Skeletal muscle cell (primary cell): ENCODE results near the gene TMEM248.
"Not testable (repeated sequence)": the region's sequence is repeated elsewhere in the genome, so short reads cannot be mapped to it uniquely, and the experiment has no call there.

Experiments used
- DNase-seq: peaks from one replicate; pipeline ENCODE4 v3.0.0-alpha.2; 2010; ENCODE audit warnings: low read depth
- H3K4me3 ChIP-seq: 2 replicates; pipeline ENCODE4 v1.5.1; 2011; ENCODE audit warnings: low read depth, mild to moderate bottlenecking, control low read depth, low read length, moderate library complexity

TMEM248 gene

GRCh38 chr7:66905689-66906088 is 15.3 kb upstream of the TMEM248 start:
- no peak overlapping the region for H3K4me3 ChIP-seq
- DNase-seq: no peak

DNA sequence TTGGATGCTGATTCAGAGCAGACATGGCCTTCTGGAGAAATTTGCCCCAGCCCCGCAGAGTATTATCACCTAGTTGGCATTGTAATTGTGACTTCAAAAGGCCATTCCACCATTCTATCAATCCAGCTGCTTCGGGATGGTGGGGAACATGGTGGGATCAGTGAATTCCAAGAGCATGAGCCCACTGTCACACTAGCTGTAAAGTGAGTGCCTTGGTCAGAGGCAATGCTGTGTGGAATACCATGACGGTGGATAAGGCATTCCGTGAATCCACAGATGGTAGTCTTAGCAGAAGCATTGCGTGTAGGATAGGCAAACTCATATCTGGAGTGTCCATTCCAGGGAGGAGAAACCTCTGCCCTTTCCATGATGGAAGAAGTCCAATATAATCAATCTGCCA is 13.3 kb upstream of the TMEM248 start:
- H3K4me3 ChIP-seq: no peak overlapping the region
- no peak for DNase-seq

DNA sequence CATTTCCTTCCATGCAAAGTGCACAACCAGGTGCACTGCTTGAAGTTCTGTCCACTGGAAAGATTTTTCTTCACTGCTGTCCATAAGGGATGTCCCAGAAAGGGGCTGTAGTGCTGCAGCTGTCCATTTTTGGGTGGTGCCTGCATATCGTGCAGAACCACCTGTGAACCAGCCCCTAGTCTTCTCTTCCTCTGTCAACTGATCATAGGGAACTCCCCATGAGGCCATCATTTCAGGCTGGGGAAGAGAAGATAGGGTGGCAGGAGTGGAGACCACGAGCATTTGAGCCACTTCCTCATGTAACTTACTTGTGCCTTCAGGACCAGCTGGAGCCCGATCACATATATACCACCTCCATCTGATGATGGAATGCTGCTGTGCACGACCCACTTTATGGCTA is 12.4 kb upstream of the TMEM248 start:
- H3K4me3 ChIP-seq, DNase-seq: not testable (repeated sequence)

- H3K4me3 ChIP-seq: no peak overlapping the region
- no peak for DNase-seq
Measured at GRCh38 chr7:66910789-66911188, 10.2 kb upstream of the TMEM248 start.

GRCh38 chr7:66911191-66911590 is 9.8 kb upstream of the TMEM248 start:
- not testable (repeated sequence) for H3K4me3 ChIP-seq, DNase-seq

DNA sequence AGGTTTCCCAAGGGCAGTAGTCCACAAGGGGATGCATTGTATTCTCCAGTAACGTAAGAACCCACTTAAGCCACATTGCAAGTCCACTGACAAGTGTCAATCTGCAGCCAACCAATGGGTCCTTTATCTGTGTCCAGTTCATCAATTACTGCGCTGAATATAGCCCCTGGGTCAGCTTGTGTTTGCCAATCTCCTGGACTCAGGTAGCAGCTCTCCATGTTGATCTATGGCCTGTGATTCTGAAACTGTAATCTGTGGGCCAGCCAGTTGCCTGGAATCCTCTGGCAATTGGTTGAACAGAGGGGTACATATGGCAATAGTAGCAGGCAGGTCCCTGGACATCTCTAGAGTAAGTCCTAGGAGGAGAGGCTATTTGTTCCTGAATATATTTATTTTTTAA is 8.8 kb upstream of the TMEM248 start:
- no peak overlapping the region for H3K4me3 ChIP-seq
- DNase-seq: no peak

- no peak for DNase-seq
- H3K4me3 ChIP-seq: no peak overlapping the region
Measured at GRCh38 chr7:66913118-66914037, 7.6 kb upstream of the TMEM248 start.

DNA sequence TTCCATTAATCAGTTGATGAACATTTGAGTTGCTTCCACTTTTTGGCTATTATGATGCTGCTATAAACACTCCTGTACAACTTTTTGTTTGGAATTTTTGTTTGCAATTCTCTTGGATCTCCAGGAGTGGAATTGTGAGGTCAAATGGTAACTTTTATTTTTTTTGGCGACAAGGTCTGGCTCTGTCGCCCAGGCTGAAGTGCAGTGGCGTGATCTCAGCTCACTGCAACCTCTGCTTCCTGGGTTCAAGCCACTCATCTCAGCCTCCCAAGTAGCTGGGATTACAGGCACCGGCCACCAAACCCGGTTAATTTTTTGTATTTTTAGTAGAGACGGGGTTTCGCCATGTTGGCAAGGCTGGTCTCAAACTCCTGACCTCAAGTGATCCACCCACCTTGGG is 3.1 kb upstream of the TMEM248 start:
- not testable (repeated sequence) for H3K4me3 ChIP-seq, DNase-seq

DNA sequence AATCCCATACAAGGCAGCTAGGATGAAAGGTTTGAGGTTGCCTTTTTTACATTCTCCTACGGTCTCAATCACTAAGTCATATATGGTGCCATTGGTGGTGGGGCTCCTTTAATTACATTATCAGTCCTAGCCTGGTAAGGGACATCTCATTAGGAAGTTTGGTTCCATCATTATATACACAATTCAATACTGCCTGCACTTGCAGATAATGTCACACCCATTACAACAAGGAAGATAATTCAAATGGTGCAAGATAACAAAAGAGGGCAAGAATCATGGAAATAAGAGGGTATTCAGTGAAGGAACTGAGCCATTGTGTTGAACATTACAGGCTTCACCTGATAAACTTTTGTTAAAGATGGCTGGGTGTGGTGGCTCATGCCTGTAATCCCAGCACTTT is 1.7 kb upstream of the TMEM248 start:
- DNase-seq: no peak
- H3K4me3 ChIP-seq: no peak overlapping the region

DNA sequence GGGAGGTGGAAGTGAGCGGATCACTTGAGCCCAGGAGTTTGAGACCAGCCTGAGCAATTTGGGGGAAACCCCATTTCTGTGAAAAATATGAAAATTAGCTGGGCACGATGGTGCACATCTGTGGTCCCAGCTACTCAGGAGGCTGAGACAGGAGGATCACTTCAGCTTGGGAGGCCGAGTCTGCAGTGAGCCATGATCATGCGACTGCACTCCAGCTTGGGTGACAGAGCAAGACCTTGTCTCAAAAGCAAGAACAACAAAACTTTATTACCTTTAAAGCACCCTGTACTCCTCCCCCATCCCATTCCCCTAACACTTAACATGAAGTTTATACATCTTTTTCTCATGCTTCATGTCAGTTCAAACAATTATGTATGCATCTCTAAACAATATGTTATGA is 1.3 kb upstream of the TMEM248 start:
- DNase-seq: no peak
- no peak overlapping the region for H3K4me3 ChIP-seq

DNA sequence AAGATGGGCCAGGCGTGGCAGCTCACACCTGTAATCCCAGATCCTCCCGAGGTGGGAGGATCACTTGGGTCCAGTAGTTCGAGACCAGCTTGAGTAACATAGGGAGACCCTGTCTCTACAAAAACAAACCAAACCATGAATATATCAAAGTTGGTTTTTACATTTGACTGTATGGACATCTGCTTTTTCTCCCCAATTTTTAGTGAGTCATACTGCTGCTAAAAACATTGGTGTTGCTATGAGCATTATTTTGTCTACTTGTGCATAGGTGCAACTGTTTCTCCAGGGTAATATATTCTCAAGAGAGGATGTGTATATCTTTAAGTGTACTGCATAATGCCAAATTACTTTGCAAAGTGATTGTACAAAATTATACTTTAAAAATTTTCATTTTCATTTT is 769 bp upstream of the TMEM248 start:
- no peak for DNase-seq
- H3K4me3 ChIP-seq: peak overlapping the region; percentile 92

DNA sequence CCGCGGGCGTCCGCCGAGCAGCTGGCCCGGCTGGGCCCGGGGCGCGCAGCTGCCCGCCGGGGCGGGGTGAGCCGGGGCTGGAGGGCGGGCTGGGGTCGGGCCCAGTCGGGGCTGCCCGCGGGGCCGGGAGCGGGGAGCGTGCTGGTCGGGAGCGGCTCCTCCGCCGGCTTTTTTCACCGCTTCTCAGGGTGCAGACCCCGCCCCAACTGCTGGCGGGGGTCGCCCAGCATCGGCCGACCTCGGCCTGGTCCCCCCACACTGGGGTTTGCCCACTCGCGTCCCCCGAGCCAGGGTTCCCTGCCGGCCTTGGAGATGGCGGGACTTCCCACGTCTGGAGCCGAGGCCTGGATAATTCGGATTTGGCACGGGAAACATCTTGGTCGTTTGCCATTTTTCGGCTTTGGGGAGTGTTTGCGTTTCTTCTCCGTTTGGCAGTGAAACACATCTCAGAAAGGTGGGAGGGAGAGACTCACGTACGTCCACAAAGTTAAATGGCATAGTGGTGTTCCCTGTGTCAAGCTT is 432 bp downstream of the TMEM248 start:
- peak; percentile 12 for DNase-seq
- H3K4me3 ChIP-seq: peak overlapping the region; percentile 92

GRCh38 chr7:66921918-66922486 is 977 bp downstream of the TMEM248 start:
- peak overlapping the region; percentile 92 for H3K4me3 ChIP-seq
- DNase-seq: peak; percentile 1

DNA sequence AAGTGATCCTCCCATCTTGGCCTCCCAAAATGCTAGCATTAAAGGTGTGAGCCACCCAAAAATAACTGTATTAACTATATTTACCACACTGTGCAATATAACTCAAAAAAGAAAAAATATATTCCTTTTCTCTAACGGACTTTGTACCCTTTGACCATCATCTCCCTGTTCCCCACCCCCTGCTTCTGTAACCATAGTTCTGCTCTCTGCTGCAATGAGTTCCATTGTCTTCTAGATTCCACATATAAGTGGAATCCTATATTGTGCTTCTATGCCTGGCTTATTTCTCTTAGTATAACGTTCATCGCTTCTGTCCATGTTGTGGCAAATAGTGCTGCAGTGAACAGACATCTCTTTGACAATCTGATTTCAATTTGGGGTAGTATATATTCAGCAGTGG is 4.2 kb downstream of the TMEM248 start:
- H3K4me3 ChIP-seq: no peak overlapping the region
- DNase-seq: no peak

DNA sequence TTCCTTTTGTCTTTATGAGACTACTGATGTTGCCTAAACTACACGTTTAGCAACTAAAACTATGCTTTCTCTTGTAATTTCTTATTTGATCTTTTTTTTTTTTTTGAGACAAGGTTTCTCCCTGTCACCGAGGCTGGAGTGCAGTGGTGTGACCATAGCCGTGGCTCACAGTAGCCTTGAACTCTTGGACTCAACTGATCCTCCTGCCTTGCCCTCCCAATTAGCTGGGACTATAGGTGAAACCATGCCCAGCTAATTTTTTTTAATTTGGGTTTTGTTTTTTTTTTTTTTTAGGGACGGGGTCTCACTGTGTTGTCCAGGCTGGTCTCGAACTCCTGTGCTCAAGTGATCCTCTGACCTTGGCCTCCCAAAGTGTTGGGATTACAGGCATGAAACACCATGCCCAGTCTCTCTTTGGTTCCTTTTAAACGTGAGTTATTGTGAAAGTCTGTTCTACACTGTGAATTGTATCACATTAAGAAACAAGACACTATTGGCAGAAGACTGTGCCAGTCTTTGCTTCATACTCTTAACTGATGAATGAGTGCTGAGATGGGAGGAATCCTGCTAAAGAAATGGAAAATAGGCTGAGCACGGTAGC is 6.4 kb downstream of the TMEM248 start:
- no peak for DNase-seq
- H3K4me3 ChIP-seq: no peak overlapping the region

DNA sequence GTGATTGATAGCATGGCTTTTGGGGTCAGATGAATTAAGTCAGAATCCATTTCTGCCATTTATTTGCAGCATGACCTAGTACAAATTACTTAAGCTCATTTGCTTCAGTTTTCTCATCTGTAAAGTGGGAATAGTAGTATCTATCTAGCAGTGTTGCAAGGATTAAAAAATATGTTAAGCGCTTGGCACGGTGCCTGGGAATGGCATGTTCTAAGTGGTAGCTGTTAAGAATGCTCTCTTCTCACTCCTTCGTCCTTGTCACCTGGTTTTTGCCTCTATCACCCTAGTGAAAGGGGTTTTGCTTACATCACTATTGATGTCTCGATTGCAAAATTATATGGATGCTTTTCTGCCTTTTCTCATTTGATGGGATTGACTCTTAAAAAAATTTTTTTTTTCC is 7.4 kb downstream of the TMEM248 start:
- DNase-seq: no peak
- H3K4me3 ChIP-seq: no peak overlapping the region

DNA sequence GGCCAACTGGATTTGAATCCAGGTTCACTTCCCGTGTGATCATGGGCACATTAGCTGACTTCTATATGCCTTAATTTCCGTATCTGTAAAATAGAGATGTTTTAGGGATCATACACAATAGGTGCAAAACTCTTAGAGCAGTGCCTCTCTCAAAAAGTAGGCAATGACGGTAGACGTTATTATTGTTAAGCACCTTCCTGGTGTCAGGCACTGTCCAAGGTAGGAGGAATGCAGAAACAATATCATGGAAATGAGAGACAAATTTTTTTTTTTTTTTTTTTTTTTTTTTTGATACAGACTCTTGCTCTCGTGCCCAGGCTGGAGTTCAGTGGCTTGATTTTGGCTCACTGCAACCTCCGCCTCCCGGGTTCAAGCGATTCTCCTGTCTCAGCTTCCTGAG is 8.1 kb downstream of the TMEM248 start:
- no peak overlapping the region for H3K4me3 ChIP-seq
- DNase-seq: no peak

DNA sequence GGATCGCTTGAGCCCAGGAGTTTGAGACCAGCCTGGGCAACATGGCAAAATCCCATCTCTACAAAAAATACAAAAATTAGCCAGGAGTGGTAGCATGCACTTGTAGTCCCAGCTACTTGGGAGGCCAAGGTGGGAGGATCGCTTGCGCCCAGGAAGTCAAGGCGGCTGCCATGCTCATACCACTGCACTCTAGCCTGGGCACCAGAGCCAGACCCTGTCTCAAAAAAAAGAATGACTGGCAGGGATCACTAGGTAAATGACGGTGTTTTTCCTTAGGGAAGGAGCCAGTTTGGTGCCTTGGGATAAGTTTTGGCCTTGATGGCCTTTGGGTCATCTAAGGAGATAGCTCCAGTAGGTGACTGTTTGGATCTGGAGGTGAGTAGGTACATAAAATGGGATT is 8.9 kb downstream of the TMEM248 start:
- no peak for DNase-seq
- no peak overlapping the region for H3K4me3 ChIP-seq

GRCh38 chr7:66930341-66930740 is 9.3 kb downstream of the TMEM248 start:
- no peak overlapping the region for H3K4me3 ChIP-seq
- no peak for DNase-seq

GRCh38 chr7:66933469-66933868 is 12.4 kb downstream of the TMEM248 start:
- no peak overlapping the region for H3K4me3 ChIP-seq
- no peak for DNase-seq
